CD4-positive, alpha-beta memory T cell (primary cell): ENCODE data around the gene PTPRM. TPM values are rescaled to one million over a fixed set of nuclear protein-coding genes. Genes with fewer than 3 reads are reported as not detected.

ENCODE experiments used
- CTCF ChIA-PET: fragments of 350-600 bp; sonication (Branson Sonifier 250); formaldehyde crosslinking; loops from one replicate; lab custom pipeline; 2021; ENCODE audit warnings: inconsistent platforms; ENCODE audit not compliant: partially characterized antibody; lab: Charles Lee
- POLR2A ChIA-PET: fragments of 350-600 bp; sonication (Branson Sonifier 250); formaldehyde crosslinking; loops from one replicate; lab custom pipeline; 2021; ENCODE audit not compliant: partially characterized antibody; lab: Charles Lee
- DNase-seq, 5 donors: peaks; one replicate each; pipeline versions ENCODE4 v3.0.0 to v3.0.0-alpha.2; 2020 to 2022; ENCODE audit warnings: mixed read lengths in 1 of 5
- H3K27ac ChIP-seq: one replicate; pipeline ENCODE4 v1.7.0; 2013; ENCODE audit warnings: low read depth, low read length
- H3K27me3 ChIP-seq: 2 replicates; pipeline ENCODE4 v1.7.0; 2013; ENCODE audit warnings: mild to moderate bottlenecking, low read length, moderate library complexity; ENCODE audit not compliant: insufficient read depth
- H3K36me3 ChIP-seq: 2 replicates; pipeline ENCODE4 v1.7.0; 2013; ENCODE audit warnings: mild to moderate bottlenecking, low read length, moderate library complexity; ENCODE audit not compliant: insufficient read depth
- H3K4me1 ChIP-seq: 2 replicates; pipeline ENCODE4 v1.7.0; 2013; ENCODE audit warnings: mild to moderate bottlenecking, low read length, moderate library complexity; ENCODE audit not compliant: insufficient read depth
- H3K4me3 ChIP-seq, 2 donors: one replicate each; pipeline ENCODE4 v1.7.0; 2013; ENCODE audit warnings: low read length in 2 of 2, mild to moderate bottlenecking in 1 of 2
- H3K9me3 ChIP-seq, 2 donors: one replicate each; pipeline ENCODE4 v1.7.0; 2013; ENCODE audit warnings: low read length in 2 of 2, control low read depth in 1 of 2; ENCODE audit not compliant: control insufficient read depth in 1 of 2
- H3K27ac Mint-ChIP-seq, 7 donors: one replicate each; pipeline ENCODE4 v1.8.0; 2020 to 2021; ENCODE audit warnings: mixed read lengths in 7 of 7, mild to moderate bottlenecking in 6 of 7, inconsistent platforms in 3 of 7, moderate library complexity in 3 of 7
- H3K27me3 Mint-ChIP-seq, 2 donors: one replicate each; pipeline ENCODE4 v1.8.0; 2020 to 2021; ENCODE audit warnings: mixed read lengths in 2 of 2
- H3K36me3 Mint-ChIP-seq, 2 donors: one replicate each; pipeline ENCODE4 v1.8.0; 2020 to 2021; ENCODE audit warnings: mixed read lengths in 2 of 2, inconsistent platforms in 1 of 2, mild to moderate bottlenecking in 1 of 2
- H3K4me1 Mint-ChIP-seq, 4 donors: one replicate each; pipeline ENCODE4 v1.8.0; 2020 to 2021; ENCODE audit warnings: mixed read lengths in 4 of 4, mild to moderate bottlenecking in 1 of 4
- H3K4me3 Mint-ChIP-seq, 8 donors: one replicate each; pipeline ENCODE4 v1.8.0; 2020 to 2021; ENCODE audit warnings: mixed read lengths in 8 of 8, mild to moderate bottlenecking in 7 of 8, moderate library complexity in 6 of 8, inconsistent platforms in 3 of 8
- H3K9me3 Mint-ChIP-seq, 8 donors: one replicate each; pipeline ENCODE4 v1.8.0; 2020 to 2021; ENCODE audit warnings: mixed read lengths in 8 of 8, mild to moderate bottlenecking in 5 of 8, inconsistent platforms in 3 of 8, moderate library complexity in 1 of 8
- intact Hi-C: fragments of 100-400 bp; cut with micrococcal nuclease; formaldehyde crosslinking; loops from one replicate; pipeline ENCODE4 v1.15.1; 2023
- polyA plus RNA-seq, 2 donors: library from polyadenylated mRNA; unstranded; fragments of 300-500 nt; fragmentation: Illumina TruSeq; gene quantifications; one replicate each; pipeline ENCODE4 v1.2.3, GENCODE V29; 2021
- total RNA-seq, 2 experiments: library from RNA; stranded (reverse); gene quantifications; one replicate each; pipeline ENCODE4 v1.2.3, GENCODE V29; 2021

PTPRM gene
- total and polyA plus RNA-seq, 4 experiments from 2014 or later = 6.7 to 20.1 (median 12.9) TPM

DNA sequence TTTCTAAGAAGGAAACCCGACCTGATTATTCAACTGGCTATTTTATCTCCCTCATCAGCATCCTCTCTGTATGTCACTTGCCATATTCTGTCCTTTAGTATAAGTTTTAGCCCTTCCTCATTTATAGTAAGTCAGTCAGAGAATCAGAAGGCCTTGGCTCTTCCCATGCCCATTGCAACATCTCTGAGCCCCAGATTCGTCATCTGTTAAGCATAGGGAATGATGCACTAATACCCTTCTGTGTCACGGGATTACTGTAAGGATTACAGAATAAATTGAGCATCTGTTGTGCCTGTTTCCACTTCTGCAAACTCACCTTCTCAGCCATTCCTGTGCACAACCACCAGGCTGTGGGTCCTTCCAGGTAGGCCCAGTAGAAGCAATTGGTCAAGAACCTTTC, 784.0 kb downstream of the PTPRM start:
- CTCF ChIA-PET = no interaction called here
- DNase-seq = no peak
- no peaks in the 10 kb centered on the region for H3K9me3 Mint-ChIP-seq

DNA sequence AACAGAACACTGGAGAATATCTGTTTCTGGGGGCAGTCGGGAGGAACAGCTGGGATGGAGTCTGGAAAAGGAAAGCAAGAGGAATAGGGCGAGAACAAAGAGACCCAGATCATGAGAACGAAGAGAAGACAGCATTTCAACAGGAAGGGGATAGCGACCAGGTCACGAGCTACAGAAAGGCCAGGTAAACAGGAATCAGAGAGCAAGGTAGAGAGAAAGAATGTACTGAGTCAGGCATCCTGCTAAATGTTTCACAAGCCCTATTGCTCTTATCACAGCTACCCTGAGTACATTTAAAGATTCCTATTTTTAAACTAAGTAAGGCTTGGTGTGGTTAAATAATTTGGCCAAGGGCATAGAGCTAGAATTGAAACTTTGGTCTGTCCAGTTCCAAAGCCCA, 787.2 kb downstream of the PTPRM start:
- DNase-seq = no peak
- H3K9me3 Mint-ChIP-seq = no peaks in the 10 kb centered on the region
- Histone ChIP-seq H3K9me3 (no peaks in the 10 kb centered on the region), H3K27ac (no peak overlapping the region), H3K36me3 (no peaks in the 10 kb centered on the region), H3K4me3 (no peak overlapping the region), H3K4me1 (no peaks in the 10 kb centered on the region), H3K27me3 (no peaks in the 10 kb centered on the region)
- ChIA-PET CTCF (no interaction called here), POLR2A (no interaction called here)
- no peak overlapping the region for H3K27ac Mint-ChIP-seq
- no peaks in the 10 kb centered on the region for H3K4me1 Mint-ChIP-seq
- H3K27me3 Mint-ChIP-seq = no peaks in the 10 kb centered on the region
- H3K36me3 Mint-ChIP-seq = no peaks in the 10 kb centered on the region
- intact Hi-C loops = no loop called here
- no peak overlapping the region for H3K4me3 Mint-ChIP-seq

More for the DNA sequence above, 784.0 kb downstream of the PTPRM start:
- H3K9me3 ChIP-seq = no peaks in the 10 kb centered on the region
- H3K27me3 ChIP-seq = no peaks in the 10 kb centered on the region
- Mint-ChIP-seq H3K27ac (peak overlapping the region in 1 of 7 donors; percentile 49), H3K27me3 (no peaks in the 10 kb centered on the region), H3K4me3 (no peak overlapping the region), H3K4me1 (no peaks in the 10 kb centered on the region), H3K36me3 (no peaks in the 10 kb centered on the region)
- no peaks in the 10 kb centered on the region for H3K4me1 ChIP-seq
- H3K27ac ChIP-seq = no peak overlapping the region
- intact Hi-C loops = no loop called here
- no peaks in the 10 kb centered on the region for H3K36me3 ChIP-seq
- POLR2A ChIA-PET = no interaction called here
- no peak overlapping the region for H3K4me3 ChIP-seq

DNA sequence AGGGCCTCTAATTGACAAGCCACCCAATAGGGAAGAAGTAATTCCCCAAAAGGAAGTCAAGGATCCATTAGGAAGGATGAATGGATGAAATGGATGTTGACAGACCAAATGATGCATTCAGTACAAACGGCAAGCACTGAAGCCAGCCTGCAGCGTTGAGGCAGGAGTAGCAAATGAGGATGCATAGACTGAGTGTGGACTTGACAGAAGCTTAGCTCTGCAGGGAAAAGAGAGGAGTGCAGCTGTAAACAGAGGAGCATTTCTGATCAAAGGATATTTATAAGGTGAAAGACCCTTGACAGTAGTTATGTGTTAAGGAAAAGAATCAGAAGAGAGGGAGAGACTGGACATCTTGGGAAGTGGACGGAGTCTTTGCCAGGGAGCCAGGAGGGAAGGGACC, 788.9 kb downstream of the PTPRM start:
- intact Hi-C loops = no loop called here
- Histone ChIP-seq H3K27me3 (no peaks in the 10 kb centered on the region), H3K36me3 (no peaks in the 10 kb centered on the region), H3K27ac (no peak overlapping the region), H3K4me1 (no peaks in the 10 kb centered on the region), H3K9me3 (no peaks in the 10 kb centered on the region), H3K4me3 (no peak overlapping the region)
- Mint-ChIP-seq H3K36me3 (no peaks in the 10 kb centered on the region), H3K4me3 (no peak overlapping the region), H3K27ac (no peak overlapping the region), H3K9me3 (no peaks in the 10 kb centered on the region), H3K27me3 (no peaks in the 10 kb centered on the region), H3K4me1 (no peaks in the 10 kb centered on the region)
- no peak for DNase-seq
- POLR2A ChIA-PET = no interaction called here
- CTCF ChIA-PET = no interaction called here

DNA sequence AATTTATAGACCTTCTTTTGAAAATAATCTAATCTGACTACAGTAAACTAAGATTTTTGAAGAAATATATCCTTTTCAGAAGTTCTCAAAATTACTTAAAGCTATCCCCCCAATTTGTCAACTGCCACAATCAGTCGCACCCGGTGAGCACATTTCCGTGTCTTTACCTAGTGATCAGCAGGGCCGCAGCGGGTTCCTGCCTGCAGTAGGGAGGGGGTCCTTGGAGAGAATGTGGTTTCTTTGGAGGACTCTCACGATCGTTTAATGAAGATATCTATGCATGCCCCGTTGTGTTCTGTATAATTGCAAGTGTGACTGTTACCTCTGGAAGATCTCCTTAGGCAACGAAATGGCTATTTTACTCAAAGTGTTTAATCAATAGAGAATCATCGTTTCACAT, 790.2 kb downstream of the PTPRM start:
- intact Hi-C loops = no loop called here
- CTCF ChIA-PET = no interaction called here
- Histone ChIP-seq H3K9me3 (no peaks in the 10 kb centered on the region), H3K36me3 (no peaks in the 10 kb centered on the region), H3K4me3 (no peak overlapping the region), H3K27ac (no peak overlapping the region), H3K4me1 (no peaks in the 10 kb centered on the region), H3K27me3 (no peaks in the 10 kb centered on the region)
- POLR2A ChIA-PET = no interaction called here
- H3K9me3 Mint-ChIP-seq = no peaks in the 10 kb centered on the region
- no peaks in the 10 kb centered on the region for H3K27me3 Mint-ChIP-seq
- no peak overlapping the region for H3K27ac Mint-ChIP-seq
- H3K4me3 Mint-ChIP-seq = no peak overlapping the region
- no peaks in the 10 kb centered on the region for H3K36me3 Mint-ChIP-seq
- no peak for DNase-seq
- no peaks in the 10 kb centered on the region for H3K4me1 Mint-ChIP-seq

DNA sequence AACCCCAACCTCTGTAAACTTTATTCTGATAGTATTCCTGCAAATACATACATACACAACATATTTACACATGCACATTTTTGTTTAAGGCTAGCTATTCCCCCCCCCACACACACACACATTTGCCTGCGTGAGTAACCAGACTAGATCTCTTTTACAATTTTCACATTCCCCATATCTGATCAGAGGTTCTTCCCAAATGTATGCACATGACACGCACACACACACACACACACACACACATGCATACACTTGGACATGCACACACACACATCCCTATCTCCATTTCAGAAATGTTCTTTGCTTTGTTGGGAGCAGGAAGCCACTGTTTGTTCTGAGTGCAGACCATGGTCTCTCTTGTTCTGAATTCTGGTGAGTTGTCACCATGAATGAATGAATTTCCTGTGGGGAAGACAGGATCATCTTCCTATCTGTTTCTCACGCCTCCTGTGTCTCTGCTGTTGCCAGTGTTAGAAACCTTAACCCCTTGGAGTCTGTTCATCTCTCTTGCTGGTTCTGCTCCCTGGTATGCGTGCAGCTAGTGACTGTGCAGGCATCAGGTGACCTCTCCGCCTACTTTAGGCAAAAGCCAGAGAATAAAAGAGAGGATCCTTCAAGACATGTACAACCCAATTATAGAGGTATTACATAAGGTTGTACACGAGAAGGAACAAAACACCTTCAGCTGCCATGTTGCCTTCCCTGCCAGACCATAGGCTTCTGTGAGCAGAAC, 791.1 kb downstream of the PTPRM start:
- DNase-seq = no peak
- H3K4me1 ChIP-seq = no peaks in the 10 kb centered on the region
- ChIA-PET POLR2A (no interaction called here), CTCF (no interaction called here)
- Mint-ChIP-seq H3K4me1 (no peaks in the 10 kb centered on the region), H3K27ac (peak overlapping the region in 1 of 7 donors; percentile 34), H3K27me3 (no peaks in the 10 kb centered on the region), H3K36me3 (no peaks in the 10 kb centered on the region), H3K9me3 (no peaks in the 10 kb centered on the region), H3K4me3 (no peak overlapping the region)
- no peak overlapping the region for H3K4me3 ChIP-seq
- H3K36me3 ChIP-seq = no peaks in the 10 kb centered on the region
- H3K27me3 ChIP-seq = no peaks in the 10 kb centered on the region
- intact Hi-C loops = no loop called here
- H3K27ac ChIP-seq = no peak overlapping the region
- H3K9me3 ChIP-seq = no peaks in the 10 kb centered on the region

DNA sequence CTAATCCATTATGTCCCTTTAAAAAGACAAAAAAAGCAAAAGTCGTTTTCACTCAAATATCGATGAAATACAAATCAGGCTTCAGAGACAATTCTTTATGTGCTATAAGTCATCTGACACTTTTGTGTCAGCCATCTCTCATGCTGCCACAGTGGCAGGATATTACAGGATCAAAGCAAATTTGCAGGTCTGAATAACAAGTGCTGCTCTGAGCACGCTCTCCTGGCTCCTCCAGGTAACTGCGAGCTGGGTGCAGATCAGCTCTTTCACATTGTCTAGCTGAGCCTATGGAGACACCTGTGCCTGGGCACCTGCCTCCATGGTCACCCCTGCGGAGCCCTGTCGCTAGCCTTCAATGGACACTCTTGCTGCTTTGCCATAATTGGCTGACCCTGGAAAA, 792.0 kb downstream of the PTPRM start:
- no peak overlapping the region for H3K4me3 ChIP-seq
- H3K36me3 ChIP-seq = no peaks in the 10 kb centered on the region
- intact Hi-C loops = no loop called here
- DNase-seq = no peak
- no peak overlapping the region for H3K27ac Mint-ChIP-seq
- H3K27ac ChIP-seq = no peak overlapping the region
- H3K9me3 Mint-ChIP-seq = no peaks in the 10 kb centered on the region
- H3K27me3 ChIP-seq = no peaks in the 10 kb centered on the region
- no peaks in the 10 kb centered on the region for H3K4me1 ChIP-seq
- CTCF ChIA-PET = no interaction called here
- no peaks in the 10 kb centered on the region for H3K4me1 Mint-ChIP-seq
- H3K27me3 Mint-ChIP-seq = no peaks in the 10 kb centered on the region
- H3K4me3 Mint-ChIP-seq = no peak overlapping the region
- H3K36me3 Mint-ChIP-seq = no peaks in the 10 kb centered on the region
- no peaks in the 10 kb centered on the region for H3K9me3 ChIP-seq
- POLR2A ChIA-PET = no interaction called here

DNA sequence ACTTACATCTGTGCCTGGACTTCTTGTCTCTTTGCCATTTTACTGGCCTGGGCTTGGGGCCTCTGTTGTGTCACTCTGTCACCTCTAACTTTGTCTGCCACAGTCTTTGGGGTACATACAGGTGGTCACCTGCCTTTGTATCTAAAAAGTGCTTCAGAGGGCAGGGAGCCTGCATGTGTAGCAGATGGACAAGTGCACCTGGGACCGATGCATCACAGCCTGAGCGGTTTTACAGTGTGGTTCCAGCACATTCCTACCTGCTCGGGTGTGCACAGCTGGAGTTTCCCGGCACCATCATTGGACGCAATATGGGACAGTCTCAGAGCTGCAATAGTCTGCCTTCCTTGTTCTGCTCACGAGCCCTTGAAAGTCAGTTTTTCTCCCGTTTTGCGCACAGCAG, 792.4 kb downstream of the PTPRM start:
- Mint-ChIP-seq H3K4me3 (no peak overlapping the region), H3K27ac (no peak overlapping the region), H3K36me3 (no peaks in the 10 kb centered on the region), H3K27me3 (no peaks in the 10 kb centered on the region), H3K4me1 (no peaks in the 10 kb centered on the region), H3K9me3 (no peaks in the 10 kb centered on the region)
- Histone ChIP-seq H3K9me3 (no peaks in the 10 kb centered on the region), H3K4me3 (no peak overlapping the region), H3K4me1 (no peaks in the 10 kb centered on the region), H3K27me3 (no peaks in the 10 kb centered on the region), H3K27ac (no peak overlapping the region), H3K36me3 (no peaks in the 10 kb centered on the region)
- ChIA-PET POLR2A (no interaction called here), CTCF (no interaction called here)
- intact Hi-C loops = no loop called here
- DNase-seq = no peak
